Choroid plexus epithelial cell (primary cell): ENCODE results near the gene CAMK2G.

Experiments used
- DNase-seq: peaks from one replicate; pipeline ENCODE4 v3.0.0-alpha.2; 2010; ENCODE audit warnings: low read depth
- H3K4me3 ChIP-seq: 2 replicates; pipeline ENCODE4 v1.5.1; 2011; ENCODE audit warnings: low read depth, mild to moderate bottlenecking, control low read depth, low read length, moderate library complexity
- TF ChIP-seq, protein P1 (sequence below): conservative IDR thresholded peaks from 2 replicates; pipeline ENCODE4 v1.5.1; 2011; ENCODE audit warnings: low read depth, mild to moderate bottlenecking, control low read depth, inconsistent platforms, low read length, moderate library complexity

CAMK2G gene

DNA sequence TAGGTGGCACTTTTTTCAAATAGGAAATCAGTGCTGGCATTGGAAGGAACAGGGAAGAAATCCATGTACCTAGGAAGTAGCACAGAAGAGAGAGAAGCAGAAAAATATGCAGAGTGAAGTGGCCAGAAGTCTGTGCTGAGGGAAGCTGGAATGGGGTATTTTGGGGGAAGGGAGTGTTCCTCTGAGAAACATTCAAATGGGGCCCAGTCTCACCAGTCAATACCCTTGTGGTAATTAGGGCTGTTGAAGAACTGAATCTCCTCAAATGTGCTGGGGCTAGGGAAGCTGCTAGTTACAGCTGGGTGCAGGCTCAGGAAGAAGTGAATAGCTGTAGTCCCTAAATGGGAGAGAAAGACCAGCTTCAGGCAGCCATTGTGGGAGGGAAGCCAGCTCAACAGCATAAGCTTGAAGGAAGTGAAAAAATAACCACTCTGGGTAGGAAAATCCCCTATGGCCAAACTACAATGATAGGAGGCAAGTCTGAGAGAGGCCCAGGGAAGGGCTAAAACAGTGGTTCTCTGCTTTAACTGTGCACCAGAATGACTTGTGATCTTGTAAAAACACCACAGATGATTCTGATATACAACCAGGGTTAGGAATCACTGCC, 70.6 kb downstream of the CAMK2G start:
- TF ChIP-seq, protein P1, sequence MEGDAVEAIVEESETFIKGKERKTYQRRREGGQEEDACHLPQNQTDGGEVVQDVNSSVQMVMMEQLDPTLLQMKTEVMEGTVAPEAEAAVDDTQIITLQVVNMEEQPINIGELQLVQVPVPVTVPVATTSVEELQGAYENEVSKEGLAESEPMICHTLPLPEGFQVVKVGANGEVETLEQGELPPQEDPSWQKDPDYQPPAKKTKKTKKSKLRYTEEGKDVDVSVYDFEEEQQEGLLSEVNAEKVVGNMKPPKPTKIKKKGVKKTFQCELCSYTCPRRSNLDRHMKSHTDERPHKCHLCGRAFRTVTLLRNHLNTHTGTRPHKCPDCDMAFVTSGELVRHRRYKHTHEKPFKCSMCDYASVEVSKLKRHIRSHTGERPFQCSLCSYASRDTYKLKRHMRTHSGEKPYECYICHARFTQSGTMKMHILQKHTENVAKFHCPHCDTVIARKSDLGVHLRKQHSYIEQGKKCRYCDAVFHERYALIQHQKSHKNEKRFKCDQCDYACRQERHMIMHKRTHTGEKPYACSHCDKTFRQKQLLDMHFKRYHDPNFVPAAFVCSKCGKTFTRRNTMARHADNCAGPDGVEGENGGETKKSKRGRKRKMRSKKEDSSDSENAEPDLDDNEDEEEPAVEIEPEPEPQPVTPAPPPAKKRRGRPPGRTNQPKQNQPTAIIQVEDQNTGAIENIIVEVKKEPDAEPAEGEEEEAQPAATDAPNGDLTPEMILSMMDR = no peak
- peak; percentile 37 for DNase-seq
- H3K4me3 ChIP-seq = no peak overlapping the region

DNA sequence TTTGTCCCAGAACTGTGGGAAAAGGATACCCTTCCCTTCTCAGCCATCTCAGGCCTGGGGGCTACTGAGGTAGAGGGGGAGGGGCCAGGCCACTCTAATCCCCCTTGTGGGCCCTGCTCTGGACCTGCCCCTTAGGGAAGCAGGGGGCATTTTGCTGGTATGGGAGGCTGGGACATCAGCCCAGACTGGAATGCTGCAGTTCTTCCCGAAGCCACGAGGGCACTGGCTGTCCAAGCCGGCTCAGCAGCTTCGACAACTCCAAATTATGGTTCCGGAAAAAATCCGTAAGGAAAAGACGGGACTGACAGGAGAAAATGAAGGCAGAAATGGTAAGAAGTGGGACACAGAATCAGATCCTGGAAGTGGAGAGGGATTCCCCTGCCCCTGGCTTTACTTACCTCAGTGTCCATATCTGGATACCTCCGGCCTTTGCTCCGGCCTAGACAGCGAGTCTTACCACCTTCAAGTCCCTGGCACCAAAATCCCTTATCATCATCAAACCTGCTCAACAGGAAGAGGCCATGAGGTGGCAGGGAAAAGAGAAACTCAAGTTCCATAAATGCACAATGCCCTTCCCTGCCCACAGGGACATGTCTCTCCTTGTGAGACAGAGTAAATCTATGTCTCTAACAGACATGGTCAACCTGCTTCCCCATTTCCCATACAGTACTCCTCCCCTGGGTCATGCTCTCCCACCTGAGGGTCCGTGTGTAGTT, 71.9 kb downstream of the CAMK2G start:
- TF ChIP-seq, protein P1 = no peak
- no peak for DNase-seq
- H3K4me3 ChIP-seq = no peak overlapping the region

DNA sequence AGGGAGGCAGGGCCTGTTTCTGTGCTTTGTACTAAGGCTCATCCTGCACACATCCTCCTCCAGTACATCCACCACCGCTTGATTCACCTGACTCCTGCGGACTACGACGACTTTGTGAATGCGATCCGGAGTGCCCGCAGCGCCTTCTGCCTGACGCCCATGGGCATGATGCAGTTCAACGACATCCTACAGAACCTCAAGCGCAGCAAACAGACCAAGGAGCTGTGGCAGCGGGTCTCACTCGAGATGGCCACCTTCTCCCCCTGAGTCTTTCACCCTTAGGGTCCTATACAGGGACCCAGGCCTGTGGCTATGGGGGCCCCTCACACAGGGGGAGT, 73.1 kb downstream of the CAMK2G start:
- H3K4me3 ChIP-seq = no peak overlapping the region
- no peak for DNase-seq
- TF ChIP-seq, protein P1 = no peak

DNA sequence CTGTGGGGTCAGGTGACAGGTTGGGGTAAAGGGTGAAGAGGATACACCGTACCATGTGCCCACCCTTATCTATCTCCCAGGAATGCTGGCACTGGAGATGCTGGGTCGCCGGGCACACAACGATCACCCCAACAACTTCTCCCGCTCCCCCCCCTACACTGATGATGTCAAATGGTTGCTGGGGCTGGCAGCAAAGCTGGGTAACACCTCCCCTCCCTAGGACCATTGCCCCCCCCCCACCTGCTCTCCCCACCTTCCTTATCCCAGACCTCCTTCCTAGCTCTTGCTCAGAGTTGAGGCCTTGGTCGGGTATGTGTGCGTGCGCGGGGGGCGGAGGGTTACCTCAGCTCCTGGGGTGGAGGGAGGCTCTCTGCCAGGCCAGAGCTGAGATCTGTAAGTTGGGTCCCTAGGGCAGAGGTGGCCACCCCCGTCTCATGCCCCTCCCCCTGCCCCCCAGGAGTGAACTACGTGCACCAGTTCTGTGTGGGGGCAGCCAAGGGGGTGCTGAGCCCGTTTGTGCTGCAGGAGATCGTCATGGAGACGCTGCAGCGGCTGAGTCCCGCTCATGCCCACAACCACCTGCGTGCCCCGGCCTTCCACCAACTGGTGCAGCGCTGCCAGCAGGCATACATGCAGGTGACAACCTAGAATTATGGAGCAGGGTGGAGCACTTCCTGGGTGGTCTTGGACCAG, 73.6 kb downstream of the CAMK2G start:
- DNase-seq = no peak
- no peak overlapping the region for H3K4me3 ChIP-seq
- TF ChIP-seq, protein P1 = no peak

DNA sequence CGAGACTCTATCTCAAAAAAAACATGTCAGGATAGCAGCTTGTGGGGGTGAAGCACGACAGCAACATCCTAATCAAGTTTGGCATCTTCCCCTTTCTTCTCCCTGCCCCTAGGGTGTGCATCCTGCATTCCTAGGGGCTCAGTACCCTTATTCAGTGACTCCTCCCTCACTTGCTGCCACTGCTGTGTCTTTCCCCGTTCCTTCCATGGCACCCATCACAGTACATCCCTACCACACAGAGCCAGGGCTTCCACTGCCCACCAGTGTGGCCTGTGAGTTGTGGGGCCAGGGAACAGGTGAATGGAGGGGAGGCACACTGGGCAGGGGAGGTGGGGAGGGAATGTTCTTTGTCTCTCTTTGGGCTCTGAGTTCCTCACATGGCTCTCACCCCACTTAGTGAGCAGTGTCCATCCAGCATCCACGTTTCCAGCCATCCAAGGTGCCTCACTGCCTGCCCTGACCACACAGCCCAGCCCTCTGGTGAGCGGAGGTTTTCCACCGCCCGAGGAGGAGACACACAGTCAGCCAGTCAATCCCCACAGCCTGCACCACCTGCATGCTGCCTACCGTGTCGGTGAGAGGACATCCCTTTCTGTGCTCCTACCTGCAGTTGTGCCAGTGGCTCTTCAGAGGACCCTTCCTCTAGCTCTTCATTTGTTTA, 74.3 kb downstream of the CAMK2G start:
- TF ChIP-seq, protein P1 = no peak
- no peak overlapping the region for H3K4me3 ChIP-seq
- no peak for DNase-seq

DNA sequence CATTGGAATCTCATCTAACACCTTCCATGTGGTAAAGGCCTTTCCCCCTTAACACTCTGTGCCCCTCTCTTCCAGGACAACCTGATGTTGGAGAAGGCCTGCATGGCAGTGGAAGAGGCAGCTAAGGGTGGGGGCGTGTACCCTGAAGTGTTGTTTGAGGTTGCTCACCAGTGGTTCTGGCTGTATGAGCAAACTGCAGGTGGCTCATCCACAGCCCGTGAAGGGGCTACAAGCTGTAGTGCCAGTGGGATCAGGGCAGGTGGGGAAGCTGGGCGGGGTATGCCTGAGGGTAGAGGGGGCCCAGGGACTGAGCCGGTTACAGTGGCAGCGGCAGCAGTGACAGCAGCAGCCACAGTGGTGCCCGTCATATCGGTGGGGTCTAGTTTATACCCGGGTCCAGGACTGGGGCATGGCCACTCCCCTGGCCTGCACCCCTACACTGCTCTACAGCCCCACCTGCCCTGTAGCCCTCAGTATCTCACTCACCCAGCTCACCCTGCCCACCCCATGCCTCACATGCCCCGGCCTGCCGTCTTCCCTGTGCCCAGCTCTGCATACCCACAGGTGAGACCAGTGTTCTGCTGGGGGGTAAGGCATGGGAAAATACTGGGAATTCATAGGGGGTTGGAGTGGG, 75.3 kb downstream of the CAMK2G start:
- H3K4me3 ChIP-seq = no peak overlapping the region
- TF ChIP-seq, protein P1 = no peak
- DNase-seq = no peak
